NCI-H1092 treated with DMSO at 0.1 percent for 48 hours (cell line): Measurements from ENCODE around the gene CHST4.
"Not testable (repeated sequence)": the region's sequence is repeated elsewhere in the genome, so short reads cannot be mapped to it uniquely, and the experiment has no call there.

Experiments
- DNase-seq: peaks from one replicate; lab custom pipeline; 2025; lab: John Stamatoyannopoulos, UW

Gene CHST4

GRCh38 chr16:71570144-71570543 is 43.9 kb downstream of the CHST4 start:
- DNase-seq: no peak

- DNase-seq: no peak
Observed at GRCh38 chr16:71572497-71573116, 46.4 kb downstream of the CHST4 start.

- DNase-seq: no peak
Observed at GRCh38 chr16:71573387-71574094, 47.3 kb downstream of the CHST4 start.

DNA sequence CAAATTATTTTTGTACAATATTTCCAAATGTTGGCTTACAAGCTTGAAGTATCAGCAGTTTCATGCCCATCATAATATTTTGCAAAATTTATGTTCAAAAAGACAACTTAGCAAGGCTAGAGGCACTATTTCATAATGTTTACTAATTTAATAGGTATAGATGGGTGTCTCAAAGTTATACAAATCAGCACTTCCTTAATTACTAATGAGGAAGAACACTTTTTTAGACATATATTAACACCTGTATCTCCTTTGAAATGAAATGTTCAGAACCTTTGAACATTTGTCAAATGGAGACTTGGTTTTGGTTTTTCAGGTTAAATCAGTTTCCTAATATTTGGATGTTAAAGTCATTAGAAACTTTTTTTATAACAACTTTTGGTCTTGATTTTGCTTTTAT is 48.5 kb downstream of the CHST4 start:
- DNase-seq: no peak

DNA sequence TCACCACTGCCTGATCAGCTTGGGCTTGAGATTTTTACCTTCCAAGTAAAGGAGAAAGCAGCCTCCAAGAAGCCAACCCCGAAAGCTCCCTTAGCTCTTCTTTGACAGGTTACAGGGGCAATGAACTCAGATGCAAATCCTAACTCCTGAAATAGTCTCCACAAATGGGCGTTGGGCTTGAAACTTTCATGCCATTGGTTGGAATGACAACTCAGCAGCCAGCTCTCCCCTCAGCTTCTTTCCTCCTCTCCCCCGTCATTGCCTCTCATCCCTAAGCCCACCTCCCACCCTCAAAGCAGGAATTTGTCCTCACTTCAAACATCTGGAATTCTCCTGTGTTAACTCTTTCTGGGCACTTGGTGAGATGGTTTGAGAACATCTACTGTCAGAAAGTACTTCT is 50.7 kb downstream of the CHST4 start, which contains the start of gene TAT:
TAT (minus strand) TSS at position 122 of the 400 bp plus-strand sequence. CDS start 677 bp downstream, outside the sequence.
- no peak for DNase-seq

DNA sequence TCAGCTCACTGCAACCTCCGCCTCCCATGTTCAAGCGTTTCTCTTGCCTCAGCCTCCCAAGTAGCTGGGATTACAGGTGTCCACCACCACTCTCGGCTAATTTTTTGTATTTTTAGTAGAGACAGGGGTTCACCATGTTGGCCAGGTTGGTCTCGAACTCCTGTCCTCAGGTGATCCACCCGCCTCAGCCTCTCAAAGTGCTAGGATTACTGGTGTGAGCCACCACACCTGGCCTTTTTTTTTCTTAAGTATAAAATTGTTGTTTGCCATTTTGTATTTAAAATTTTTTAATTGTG is 56.3 kb downstream of the CHST4 start:
- not testable (repeated sequence) for DNase-seq

- no peak for DNase-seq
Observed at GRCh38 chr16:71584543-71585317, 58.5 kb downstream of the CHST4 start.

DNA sequence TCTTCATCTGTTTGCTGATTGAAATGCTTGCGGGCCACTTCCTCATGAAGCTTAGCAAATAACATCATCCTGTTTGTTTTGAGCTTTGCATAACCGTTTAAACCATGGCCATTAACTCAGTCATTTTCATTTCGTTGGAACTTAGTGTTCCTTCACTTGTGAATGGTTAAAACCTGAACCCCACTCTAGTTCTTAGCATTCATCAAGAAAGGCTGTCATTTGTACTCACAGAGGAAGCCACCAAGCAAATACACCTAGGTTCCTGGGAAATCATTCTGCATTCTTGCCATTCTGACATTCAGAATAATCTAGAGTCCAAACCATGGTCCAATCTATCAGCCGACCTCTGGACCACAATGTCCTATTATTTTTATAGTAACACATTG is 59.1 kb downstream of the CHST4 start:
- DNase-seq: no peak
